Measurements from ENCODE around the gene UTS2B. TPM values are rescaled to one million over a fixed set of nuclear protein-coding genes. Genes with fewer than 3 reads are reported as not detected.

Gene UTS2B
- total RNA-seq, 4 donors from 2014 or later = 0.76 TPM; not detected in 3

DNA sequence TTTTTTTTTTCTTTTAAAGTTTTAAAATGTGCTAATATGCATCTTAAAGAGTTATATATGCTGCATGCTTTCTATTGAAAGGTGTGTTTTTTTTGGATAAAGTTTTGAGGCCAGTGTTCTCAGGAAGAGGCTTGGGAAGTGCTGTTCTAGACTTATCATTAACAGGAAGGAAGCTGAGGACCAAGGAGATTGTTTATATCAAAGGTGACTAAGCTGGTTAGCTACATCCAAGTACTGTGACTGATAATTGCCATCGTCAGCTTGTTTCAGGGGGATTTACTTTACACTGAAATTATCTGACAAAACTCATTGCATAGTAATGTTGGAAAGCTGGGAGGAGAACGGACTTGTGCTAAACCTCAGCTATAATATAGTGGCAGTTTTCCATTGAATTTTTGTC lies 36.3 kb upstream of the UTS2B start:
- DNase-seq = no peak
- Histone ChIP-seq H3K27ac (no peak overlapping the region), H3K36me3 (no peaks in the 10 kb centered on the region), H3K4me3 (no peak overlapping the region), H3K9me3 (no peaks in the 10 kb centered on the region), H3K27me3 (no peaks in the 10 kb centered on the region), H3K4me1 (no peaks in the 10 kb centered on the region)
- TF ChIP-seq CTCF (IDR thresholded peaks at IDR 0.05) (no peak), POLR2A (IDR thresholded peaks at IDR 0.05) (no peak)
- intact Hi-C loops (cut with DNase I; ENCODE audit: low total_unique reads) = no loop called here

DNA sequence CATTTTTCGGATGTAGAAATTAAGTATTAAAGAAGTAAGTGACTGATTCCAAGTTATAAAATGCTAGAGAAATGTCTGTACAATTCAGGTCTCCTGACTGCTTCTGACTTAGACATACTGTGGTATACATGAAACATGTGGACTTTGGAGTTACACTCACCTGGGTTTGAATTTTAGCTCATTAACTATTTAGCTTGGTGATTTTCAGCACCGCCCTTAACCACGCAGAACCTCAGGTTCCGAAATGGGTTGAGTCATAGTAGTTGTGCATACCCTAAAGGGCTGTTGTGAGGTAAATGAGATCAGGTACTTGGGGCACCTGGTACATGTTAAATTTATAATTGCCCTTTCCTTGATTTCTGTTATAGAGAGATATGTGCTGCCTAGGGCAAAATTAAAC lies 32.9 kb upstream of the UTS2B start:
- intact Hi-C loops (cut with DNase I; ENCODE audit: low total_unique reads) = no loop called here
- H3K36me3 ChIP-seq = no peaks in the 10 kb centered on the region
- H3K4me3 ChIP-seq = no peak overlapping the region
- H3K27me3 ChIP-seq = no peaks in the 10 kb centered on the region
- TF ChIP-seq POLR2A (IDR thresholded peaks at IDR 0.05) (no peak), CTCF (IDR thresholded peaks at IDR 0.05) (no peak)
- H3K9me3 ChIP-seq = no peaks in the 10 kb centered on the region
- DNase-seq = no peak
- no peaks in the 10 kb centered on the region for H3K4me1 ChIP-seq
- no peak overlapping the region for H3K27ac ChIP-seq

- no peak overlapping the region for H3K4me3 ChIP-seq
- no peaks in the 10 kb centered on the region for H3K9me3 ChIP-seq
- TF ChIP-seq POLR2A (IDR thresholded peaks at IDR 0.05) (no peak), CTCF (IDR thresholded peaks at IDR 0.05) (no peak)
- no peaks in the 10 kb centered on the region for H3K36me3 ChIP-seq
- intact Hi-C loops (cut with DNase I; ENCODE audit: low total_unique reads) = no loop called here
- no peak overlapping the region for H3K27ac ChIP-seq
- H3K27me3 ChIP-seq = no peaks in the 10 kb centered on the region
- no peaks in the 10 kb centered on the region for H3K4me1 ChIP-seq
- DNase-seq = no peak
Observed at GRCh38 chr3:191362524-191363090, 32.3 kb upstream of the UTS2B start.

DNA sequence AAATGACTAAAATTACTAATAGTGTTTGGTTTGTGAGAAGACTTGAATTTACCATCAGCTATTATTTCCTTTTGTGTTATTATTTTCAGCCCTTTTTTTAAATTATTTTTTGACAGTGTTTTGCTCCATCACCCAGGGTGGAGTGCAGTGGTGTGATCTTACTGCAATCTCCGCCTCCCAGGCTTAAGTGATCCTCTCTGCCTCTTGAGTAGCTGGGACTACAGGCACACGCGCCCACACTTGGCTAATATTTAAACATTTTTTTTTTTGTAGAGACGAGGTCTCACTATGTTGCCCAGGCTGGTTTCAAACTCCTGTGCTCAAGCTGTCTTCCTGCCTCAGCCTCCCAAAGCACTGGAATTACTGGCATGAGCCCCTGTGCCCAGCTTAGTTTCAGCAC lies 31.7 kb upstream of the UTS2B start:
- Histone ChIP-seq H3K9me3 (no peaks in the 10 kb centered on the region), H3K4me1 (no peaks in the 10 kb centered on the region), H3K27me3 (no peaks in the 10 kb centered on the region), H3K4me3 (no peak overlapping the region), H3K36me3 (no peaks in the 10 kb centered on the region), H3K27ac (no peak overlapping the region)
- DNase-seq = no peak
- intact Hi-C loops (cut with DNase I; ENCODE audit: low total_unique reads) = no loop called here
- TF ChIP-seq POLR2A (IDR thresholded peaks at IDR 0.05) = no peak
- TF ChIP-seq CTCF (IDR thresholded peaks at IDR 0.05) = no peak

GRCh38 chr3:191361456-191361855 lies 31.1 kb upstream of the UTS2B start:
- intact Hi-C loops (cut with DNase I; ENCODE audit: low total_unique reads) = no loop called here
- Histone ChIP-seq H3K4me3 (no peak overlapping the region), H3K36me3 (no peaks in the 10 kb centered on the region), H3K9me3 (no peaks in the 10 kb centered on the region), H3K27ac (no peak overlapping the region), H3K27me3 (no peaks in the 10 kb centered on the region), H3K4me1 (no peaks in the 10 kb centered on the region)
- TF ChIP-seq POLR2A (IDR thresholded peaks at IDR 0.05) = no peak
- TF ChIP-seq CTCF (IDR thresholded peaks at IDR 0.05) = no peak
- DNase-seq = no peak

All from uterus (tissue), 4 donors.